Measurements from ENCODE around the gene CABP5.

The CABP5 gene

DNA sequence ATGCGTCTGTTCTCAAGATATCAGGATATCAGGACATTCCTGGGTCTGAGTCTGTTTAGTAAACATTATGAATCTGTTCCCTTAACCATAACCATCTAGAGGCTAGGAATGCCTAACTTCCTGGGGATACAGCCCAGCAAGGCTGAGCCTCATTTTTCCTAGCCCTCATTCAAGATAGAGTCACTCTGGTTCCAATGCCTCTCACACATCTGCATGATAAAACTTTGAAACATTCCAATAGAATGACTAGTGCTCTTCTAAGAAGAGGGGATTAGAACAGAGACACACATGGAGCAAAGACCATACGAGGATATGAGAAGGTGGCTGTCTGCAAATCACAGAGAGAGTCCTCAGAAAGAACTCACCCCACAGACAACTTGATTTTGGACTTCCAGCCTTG, 20.6 kb upstream of the CABP5 start:
- Histone ChIP-seq H3K27me3 (ENCODE audit: control insufficient read depth in 2 of 2, insufficient read depth in 2 of 2, low read length in 2 of 2) (no peaks in the 10 kb centered on the region), H3K9ac (ENCODE audit: low read depth in 1 of 2, low read length in 2 of 2) (no peak overlapping the region), H3K9me3 (ENCODE audit: control insufficient read depth in 2 of 2, low read length in 2 of 2) (no peaks in the 10 kb centered on the region), H3K36me3 (ENCODE audit: control insufficient read depth in 2 of 2, insufficient read depth in 2 of 2, low read length in 2 of 2) (peaks cover 0 to 3% of the 10 kb centered on the region in 2 donors), H3K27ac (ENCODE audit: low read depth in 2 of 2, low read length in 2 of 2) (no peak overlapping the region), H3K4me3 (ENCODE audit: low read length in 2 of 2) (no peak overlapping the region), H3K4me1 (ENCODE audit: control insufficient read depth in 2 of 2, insufficient read depth in 2 of 2, low read length in 2 of 2) (no peaks in the 10 kb centered on the region)

DNA sequence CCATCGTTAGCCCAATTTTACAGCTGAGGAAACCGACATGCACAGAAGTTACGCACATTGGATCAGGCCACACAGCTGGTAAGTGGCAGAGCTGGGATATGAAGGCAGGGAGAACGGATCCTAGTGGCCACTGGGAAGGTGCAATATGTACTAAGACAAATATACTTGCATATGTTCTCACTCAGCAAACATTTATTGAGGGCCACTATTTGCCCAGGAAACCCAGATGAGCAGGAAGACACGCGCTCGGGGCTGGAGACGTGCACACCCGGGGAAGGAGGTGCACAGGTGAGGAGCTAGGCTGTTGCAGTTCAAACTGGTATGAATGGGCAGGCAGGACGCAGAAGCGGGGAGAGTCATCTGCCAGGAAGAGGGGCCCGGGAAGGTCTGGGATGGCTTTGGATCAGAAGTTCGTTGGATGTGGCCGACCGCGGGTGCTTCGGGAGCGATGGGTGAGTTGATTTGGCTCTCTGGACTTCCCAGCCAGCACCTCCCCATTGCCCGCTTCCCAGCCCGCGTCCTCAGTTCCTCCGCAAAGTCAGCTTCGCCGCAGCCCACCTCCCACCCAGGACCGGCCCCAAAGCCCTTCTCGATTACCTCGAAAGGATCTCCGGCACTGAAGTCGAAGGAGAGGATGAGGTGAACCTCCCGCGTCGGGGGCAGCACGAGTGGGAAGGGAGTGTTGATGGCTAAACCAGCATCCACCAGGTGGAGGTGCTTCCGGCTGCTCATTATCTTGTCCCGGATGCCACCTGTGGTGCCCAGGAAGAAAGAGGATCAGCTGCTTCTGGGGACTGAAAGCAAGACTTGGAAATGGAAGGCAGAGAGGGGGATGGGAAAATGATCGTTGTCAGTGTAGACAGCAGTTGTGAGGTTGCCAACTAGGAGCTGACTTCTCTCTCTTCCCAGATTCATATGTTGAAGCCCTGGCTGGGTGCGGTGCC, 17.8 kb upstream of the CABP5 start:
- no peak overlapping the region for H3K4me3 ChIP-seq (ENCODE audit: low read length in 2 of 2)
- no peaks in the 10 kb centered on the region for H3K36me3 ChIP-seq (ENCODE audit: control insufficient read depth in 2 of 2, insufficient read depth in 2 of 2, low read length in 2 of 2)
- H3K4me1 ChIP-seq (ENCODE audit: control insufficient read depth in 2 of 2, insufficient read depth in 2 of 2, low read length in 2 of 2): no peaks in the 10 kb centered on the region
- H3K9me3 ChIP-seq (ENCODE audit: control insufficient read depth in 2 of 2, low read length in 2 of 2): no peaks in the 10 kb centered on the region
- no peak overlapping the region for H3K9ac ChIP-seq (ENCODE audit: low read depth in 1 of 2, low read length in 2 of 2)
- H3K27me3 ChIP-seq (ENCODE audit: control insufficient read depth in 2 of 2, insufficient read depth in 2 of 2, low read length in 2 of 2): no peaks in the 10 kb centered on the region
- H3K27ac ChIP-seq (ENCODE audit: low read depth in 2 of 2, low read length in 2 of 2): no peak overlapping the region

DNA sequence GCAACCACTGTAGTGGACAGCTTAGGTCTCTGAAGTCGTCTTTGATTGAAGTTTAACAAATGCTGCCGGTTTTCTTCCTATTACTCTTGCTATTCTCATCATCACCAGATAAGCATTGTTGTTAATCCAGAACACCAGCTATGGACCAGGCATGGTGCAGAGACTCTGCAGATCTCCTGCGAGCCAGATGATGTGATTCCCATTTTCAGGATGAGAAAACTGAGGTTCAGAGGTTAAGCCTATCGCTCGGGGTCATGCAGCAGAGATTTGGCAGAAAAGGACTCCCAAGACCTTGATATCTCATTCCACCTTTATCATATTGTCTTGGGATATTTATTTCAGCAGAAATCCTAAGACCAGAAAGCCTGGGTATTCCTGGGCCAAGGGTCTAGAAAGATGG, 16.5 kb upstream of the CABP5 start:
- Histone ChIP-seq H3K4me1 (ENCODE audit: control insufficient read depth in 2 of 2, insufficient read depth in 2 of 2, low read length in 2 of 2) (no peaks in the 10 kb centered on the region), H3K9me3 (ENCODE audit: control insufficient read depth in 2 of 2, low read length in 2 of 2) (no peaks in the 10 kb centered on the region), H3K4me3 (ENCODE audit: low read length in 2 of 2) (no peak overlapping the region), H3K36me3 (ENCODE audit: control insufficient read depth in 2 of 2, insufficient read depth in 2 of 2, low read length in 2 of 2) (no peaks in the 10 kb centered on the region), H3K9ac (ENCODE audit: low read depth in 1 of 2, low read length in 2 of 2) (no peak overlapping the region), H3K27me3 (ENCODE audit: control insufficient read depth in 2 of 2, insufficient read depth in 2 of 2, low read length in 2 of 2) (no peaks in the 10 kb centered on the region), H3K27ac (ENCODE audit: low read depth in 2 of 2, low read length in 2 of 2) (no peak overlapping the region)

DNA sequence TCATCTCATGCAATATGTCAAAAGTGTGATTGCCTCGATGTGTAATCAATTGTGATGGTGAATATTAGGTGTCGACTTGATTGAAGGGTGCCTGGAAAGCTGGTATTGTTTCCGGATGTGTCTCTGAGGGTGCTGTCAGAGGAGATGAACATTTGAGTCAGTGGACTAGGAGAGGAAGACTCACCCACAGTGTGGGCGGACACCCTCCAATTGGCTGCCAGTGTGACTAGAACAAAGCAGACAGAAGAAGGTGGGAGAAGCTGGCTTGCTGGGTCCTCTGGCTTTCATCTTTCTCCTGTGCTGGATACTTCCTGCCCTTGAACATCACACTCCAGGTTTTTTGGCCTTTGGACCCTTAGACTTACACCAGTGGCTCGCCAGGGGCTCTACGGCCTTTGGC, 15.5 kb upstream of the CABP5 start:
- Histone ChIP-seq H3K4me1 (ENCODE audit: control insufficient read depth in 2 of 2, insufficient read depth in 2 of 2, low read length in 2 of 2) (no peaks in the 10 kb centered on the region), H3K36me3 (ENCODE audit: control insufficient read depth in 2 of 2, insufficient read depth in 2 of 2, low read length in 2 of 2) (no peaks in the 10 kb centered on the region), H3K27ac (ENCODE audit: low read depth in 2 of 2, low read length in 2 of 2) (no peak overlapping the region), H3K27me3 (ENCODE audit: control insufficient read depth in 2 of 2, insufficient read depth in 2 of 2, low read length in 2 of 2) (no peaks in the 10 kb centered on the region), H3K9ac (ENCODE audit: low read depth in 1 of 2, low read length in 2 of 2) (no peak overlapping the region), H3K4me3 (ENCODE audit: low read length in 2 of 2) (no peak overlapping the region), H3K9me3 (ENCODE audit: control insufficient read depth in 2 of 2, low read length in 2 of 2) (no peaks in the 10 kb centered on the region)

DNA sequence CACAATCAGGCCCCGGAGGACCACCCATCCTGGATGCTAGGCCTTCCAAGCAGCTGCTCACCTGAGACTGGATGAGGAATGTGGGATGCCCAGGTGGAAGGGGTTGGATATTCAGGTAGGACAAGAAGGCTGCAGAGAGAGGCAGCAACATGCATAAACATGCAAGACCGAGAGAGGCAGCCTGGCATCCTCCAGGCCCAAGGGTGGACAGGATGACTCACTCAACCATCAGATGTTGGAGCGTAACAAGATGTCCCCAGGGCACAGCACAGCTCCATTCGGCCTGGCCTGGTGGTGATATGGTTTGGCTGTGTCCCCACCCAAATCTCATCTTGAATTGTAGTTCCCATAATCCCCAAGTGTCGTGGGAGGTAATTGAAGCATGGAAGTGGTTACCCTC, 10.0 kb upstream of the CABP5 start:
- no peak overlapping the region for H3K4me3 ChIP-seq (ENCODE audit: low read length in 2 of 2)
- H3K9me3 ChIP-seq (ENCODE audit: control insufficient read depth in 2 of 2, low read length in 2 of 2): no peaks in the 10 kb centered on the region
- H3K36me3 ChIP-seq (ENCODE audit: control insufficient read depth in 2 of 2, insufficient read depth in 2 of 2, low read length in 2 of 2): no peaks in the 10 kb centered on the region
- H3K27me3 ChIP-seq (ENCODE audit: control insufficient read depth in 2 of 2, insufficient read depth in 2 of 2, low read length in 2 of 2): no peaks in the 10 kb centered on the region
- no peaks in the 10 kb centered on the region for H3K4me1 ChIP-seq (ENCODE audit: control insufficient read depth in 2 of 2, insufficient read depth in 2 of 2, low read length in 2 of 2)
- no peak overlapping the region for H3K9ac ChIP-seq (ENCODE audit: low read depth in 1 of 2, low read length in 2 of 2)
- no peak overlapping the region for H3K27ac ChIP-seq (ENCODE audit: low read depth in 2 of 2, low read length in 2 of 2)

DNA sequence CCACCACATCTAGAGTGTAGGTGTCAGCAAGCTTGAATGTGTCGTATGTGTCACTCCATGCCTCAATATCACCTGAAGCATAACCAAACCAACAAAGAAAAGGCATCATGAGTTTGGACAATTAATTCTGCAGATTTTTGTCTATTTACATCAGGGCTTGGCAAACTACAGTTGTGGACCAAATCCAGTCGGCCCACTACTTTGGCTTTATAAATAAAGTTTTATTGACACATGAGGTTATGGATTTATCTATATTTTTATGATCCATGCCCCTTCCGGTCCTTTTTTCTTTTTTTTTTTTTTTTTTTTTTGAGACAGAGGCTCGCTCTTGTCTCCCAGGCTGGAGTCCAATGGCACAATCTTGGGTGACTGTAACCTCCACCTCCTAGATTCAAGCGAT, 9.2 kb upstream of the CABP5 start:
- H3K4me3 ChIP-seq (ENCODE audit: low read length in 2 of 2): no peak overlapping the region
- H3K27me3 ChIP-seq (ENCODE audit: control insufficient read depth in 2 of 2, insufficient read depth in 2 of 2, low read length in 2 of 2): no peaks in the 10 kb centered on the region
- H3K9ac ChIP-seq (ENCODE audit: low read depth in 1 of 2, low read length in 2 of 2): no peak overlapping the region
- no peaks in the 10 kb centered on the region for H3K36me3 ChIP-seq (ENCODE audit: control insufficient read depth in 2 of 2, insufficient read depth in 2 of 2, low read length in 2 of 2)
- H3K27ac ChIP-seq (ENCODE audit: low read depth in 2 of 2, low read length in 2 of 2): no peak overlapping the region
- no peaks in the 10 kb centered on the region for H3K9me3 ChIP-seq (ENCODE audit: control insufficient read depth in 2 of 2, low read length in 2 of 2)
- H3K4me1 ChIP-seq (ENCODE audit: control insufficient read depth in 2 of 2, insufficient read depth in 2 of 2, low read length in 2 of 2): no peaks in the 10 kb centered on the region

DNA sequence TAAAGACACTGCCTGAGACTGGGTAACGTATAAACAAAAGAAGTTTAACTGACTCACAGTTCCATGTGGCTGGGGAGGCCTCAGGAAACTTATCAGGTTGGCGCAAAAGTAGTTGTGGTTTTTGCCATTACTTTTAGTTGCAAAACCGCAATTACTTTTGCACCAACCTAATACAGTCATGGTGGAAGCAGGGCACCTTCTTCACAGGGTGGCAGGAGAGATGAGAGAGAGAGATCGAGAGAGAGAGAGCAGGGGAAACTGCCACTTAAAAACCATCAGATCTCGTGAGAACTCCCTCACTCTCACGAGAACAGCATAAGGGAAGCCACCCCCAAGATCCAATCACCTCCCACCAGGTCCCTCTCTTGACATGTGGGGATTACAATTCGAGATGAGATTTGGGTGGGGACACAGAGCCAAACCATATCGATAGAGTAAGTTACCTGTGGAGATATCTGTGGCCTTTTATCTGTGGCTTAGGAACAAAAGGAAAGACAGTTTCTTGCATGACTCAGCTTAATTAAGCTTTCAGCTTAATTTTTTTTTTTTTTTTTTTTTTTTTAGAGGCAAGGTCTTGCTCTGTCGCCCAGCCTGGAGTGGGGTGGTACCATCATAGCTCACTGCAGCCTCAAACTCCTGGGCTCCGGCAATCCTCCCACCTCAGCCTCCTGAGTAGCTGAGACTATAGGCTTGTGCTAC, 7.6 kb upstream of the CABP5 start:
- H3K4me3 ChIP-seq (ENCODE audit: low read length in 2 of 2): no peak overlapping the region
- H3K9ac ChIP-seq (ENCODE audit: low read depth in 1 of 2, low read length in 2 of 2): no peak overlapping the region
- no peak overlapping the region for H3K27ac ChIP-seq (ENCODE audit: low read depth in 2 of 2, low read length in 2 of 2)
- H3K36me3 ChIP-seq (ENCODE audit: control insufficient read depth in 2 of 2, insufficient read depth in 2 of 2, low read length in 2 of 2): no peaks in the 10 kb centered on the region
- H3K4me1 ChIP-seq (ENCODE audit: control insufficient read depth in 2 of 2, insufficient read depth in 2 of 2, low read length in 2 of 2): no peaks in the 10 kb centered on the region
- no peaks in the 10 kb centered on the region for H3K9me3 ChIP-seq (ENCODE audit: control insufficient read depth in 2 of 2, low read length in 2 of 2)
- H3K27me3 ChIP-seq (ENCODE audit: control insufficient read depth in 2 of 2, insufficient read depth in 2 of 2, low read length in 2 of 2): no peaks in the 10 kb centered on the region

DNA sequence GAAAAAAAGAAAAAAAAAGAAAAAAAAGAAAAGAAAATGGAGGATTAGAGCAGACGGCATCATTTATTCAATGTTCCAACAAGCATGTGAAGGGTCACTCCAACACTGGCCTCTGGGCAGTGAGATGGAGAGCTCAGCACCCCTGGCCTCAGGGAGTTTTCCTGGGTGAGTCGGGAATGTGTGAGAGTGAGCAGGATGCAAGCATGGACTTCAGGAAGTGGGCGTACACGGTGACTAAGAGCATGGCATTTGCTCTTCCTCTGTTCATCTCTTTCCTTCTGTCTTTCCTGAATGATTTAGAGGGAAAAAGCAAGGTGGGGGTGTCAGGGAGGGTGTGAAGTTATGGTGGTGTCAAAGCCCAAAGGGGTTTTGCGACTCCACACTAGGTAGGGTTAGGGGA, 682 bp upstream of the CABP5 start:
- Histone ChIP-seq H3K27me3 (ENCODE audit: control insufficient read depth in 2 of 2, insufficient read depth in 2 of 2, low read length in 2 of 2) (no peaks in the 10 kb centered on the region), H3K4me3 (ENCODE audit: low read length in 2 of 2) (no peak overlapping the region), H3K4me1 (ENCODE audit: control insufficient read depth in 2 of 2, insufficient read depth in 2 of 2, low read length in 2 of 2) (no peaks in the 10 kb centered on the region), H3K9me3 (ENCODE audit: control insufficient read depth in 2 of 2, low read length in 2 of 2) (no peaks in the 10 kb centered on the region), H3K27ac (ENCODE audit: low read depth in 2 of 2, low read length in 2 of 2) (no peak overlapping the region), H3K36me3 (ENCODE audit: control insufficient read depth in 2 of 2, insufficient read depth in 2 of 2, low read length in 2 of 2) (no peaks in the 10 kb centered on the region), H3K9ac (ENCODE audit: low read depth in 1 of 2, low read length in 2 of 2) (no peak overlapping the region)

DNA sequence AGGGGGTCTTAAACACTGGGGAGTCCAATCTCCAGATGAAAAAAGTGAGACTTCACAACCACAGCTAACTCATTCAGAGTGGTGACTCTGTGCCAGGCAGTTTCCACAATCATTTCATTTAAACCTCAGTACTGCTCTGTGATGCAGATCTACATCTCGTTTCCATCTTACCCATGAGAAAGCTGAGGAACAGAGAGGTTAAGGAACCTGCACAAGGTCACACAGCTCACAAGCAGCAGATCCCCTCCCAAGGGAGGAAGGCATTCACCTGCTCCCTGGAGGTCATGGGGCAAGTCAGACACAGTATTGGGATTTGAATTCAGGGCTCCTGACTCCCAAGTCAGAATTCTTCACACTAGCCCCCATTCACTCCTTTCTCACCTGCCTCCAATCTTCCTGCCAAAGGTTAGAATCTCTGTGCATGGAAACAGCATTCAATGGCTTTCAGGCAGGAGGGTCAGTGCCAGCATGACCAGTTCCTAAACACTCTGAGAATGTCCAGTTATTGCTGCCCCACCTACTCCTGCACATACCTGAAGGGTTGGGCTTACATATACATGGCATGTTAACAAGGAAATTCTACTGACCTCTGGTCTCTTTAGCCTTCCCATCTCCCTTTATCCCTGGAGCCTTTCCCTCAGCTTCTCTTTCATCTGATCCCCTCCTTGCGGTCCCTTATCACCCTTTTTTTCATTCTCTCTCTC, 1.9 kb downstream of the CABP5 start:
- Histone ChIP-seq H3K36me3 (ENCODE audit: control insufficient read depth in 2 of 2, insufficient read depth in 2 of 2, low read length in 2 of 2) (no peaks in the 10 kb centered on the region), H3K4me3 (ENCODE audit: low read length in 2 of 2) (no peak overlapping the region), H3K9me3 (ENCODE audit: control insufficient read depth in 2 of 2, low read length in 2 of 2) (peaks cover 0 to 1% of the 10 kb centered on the region in 2 donors), H3K4me1 (ENCODE audit: control insufficient read depth in 2 of 2, insufficient read depth in 2 of 2, low read length in 2 of 2) (no peaks in the 10 kb centered on the region), H3K27me3 (ENCODE audit: control insufficient read depth in 2 of 2, insufficient read depth in 2 of 2, low read length in 2 of 2) (no peaks in the 10 kb centered on the region), H3K9ac (ENCODE audit: low read depth in 1 of 2, low read length in 2 of 2) (no peak overlapping the region), H3K27ac (ENCODE audit: low read depth in 2 of 2, low read length in 2 of 2) (no peak overlapping the region)

DNA sequence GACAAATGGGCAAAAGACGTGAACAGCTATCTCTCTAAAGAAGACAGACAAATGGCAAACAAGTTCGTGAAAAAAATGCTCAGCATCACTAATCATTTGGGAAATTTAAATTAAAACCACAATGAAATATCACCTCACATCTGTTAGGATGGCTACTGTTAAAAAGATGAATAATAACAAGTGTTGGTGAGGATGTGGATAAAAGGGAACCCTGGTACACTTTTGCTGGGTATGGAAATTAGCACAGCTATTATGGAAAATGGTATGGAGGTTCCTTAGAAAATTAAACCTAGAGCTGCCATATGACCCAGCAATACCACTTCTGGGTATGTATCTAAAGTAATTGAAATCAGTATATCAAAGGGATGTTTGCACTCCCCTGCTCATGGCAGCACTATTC, 7.1 kb downstream of the CABP5 start:
- Histone ChIP-seq H3K4me3 (ENCODE audit: low read length in 2 of 2) (no peak overlapping the region), H3K27ac (ENCODE audit: low read depth in 2 of 2, low read length in 2 of 2) (no peak overlapping the region), H3K9me3 (ENCODE audit: control insufficient read depth in 2 of 2, low read length in 2 of 2) (peaks cover 1 to 6% of the 10 kb centered on the region in 2 donors), H3K27me3 (ENCODE audit: control insufficient read depth in 2 of 2, insufficient read depth in 2 of 2, low read length in 2 of 2) (no peaks in the 10 kb centered on the region), H3K9ac (ENCODE audit: low read depth in 1 of 2, low read length in 2 of 2) (no peak overlapping the region), H3K36me3 (ENCODE audit: control insufficient read depth in 2 of 2, insufficient read depth in 2 of 2, low read length in 2 of 2) (no peaks in the 10 kb centered on the region), H3K4me1 (ENCODE audit: control insufficient read depth in 2 of 2, insufficient read depth in 2 of 2, low read length in 2 of 2) (no peaks in the 10 kb centered on the region)
